Tibial artery (tissue), 4 donors: Measurements from ENCODE around the gene SDHD.
"Not testable (repeated sequence)": the region's sequence is repeated elsewhere in the genome, so short reads cannot be mapped to it uniquely, and the experiment has no call there.

Experiments used
- DNase-seq, 2 donors: peaks; one replicate each; pipeline ENCODE4 v3.0.0-alpha.2; 2019
- H3K27ac ChIP-seq, 2 donors: fragments of 200-600 bp; sonication (generic) in 1 of 2; 1 replicate in 1 of 2; 2 replicates in 1 of 2; pipeline ENCODE4 v1.5.1; 2018 to 2019; ENCODE audit warnings: mild to moderate bottlenecking in 1 of 2
- H3K27me3 ChIP-seq, 2 donors: fragments of 200-600 bp; sonication (generic) in 1 of 2; one replicate each; pipeline versions ENCODE4 v1.5.1 to v1.6.0; 2016 to 2019
- H3K36me3 ChIP-seq, 3 donors: fragments of 200-600 bp; sonication (generic) in 2 of 3; one replicate each; pipeline ENCODE4 v1.5.1; 2016 to 2019; ENCODE audit warnings: mild to moderate bottlenecking in 2 of 3
- H3K4me1 ChIP-seq, 4 donors: fragments of 200-600 bp; sonication (generic) in 2 of 4; 1 replicate in 3 of 4; 2 replicates in 1 of 4; pipeline ENCODE4 v1.5.1; 2016 to 2019
- H3K4me3 ChIP-seq, 2 donors: fragments of 200-600 bp; sonication (generic) in 1 of 2; 1 replicate in 1 of 2; 2 replicates in 1 of 2; pipeline ENCODE4 v1.5.1; 2018 to 2019; ENCODE audit warnings: mild to moderate bottlenecking in 2 of 2
- H3K9me3 ChIP-seq, 3 donors: fragments of 200-600 bp; sonication (generic) in 1 of 3; one replicate each; pipeline ENCODE4 v1.5.1; 2016 to 2019
- intact Hi-C: fragments of 100-400 bp; cut with DNase I; formaldehyde crosslinking; loops from one replicate; pipeline ENCODE4 v1.15.0; 2023; ENCODE audit warnings: low total_unique reads
- TF ChIP-seq, protein P1 (sequence below), 2 experiments: fragments of 200-600 bp in 1 of 2; fragments of 450-650 bp in 1 of 2; IDR thresholded peaks; one replicate each; pipeline ENCODE4 v1.5.1; 2017 to 2019; ENCODE audit warnings: antibody characterized with exemption in 2 of 2, mild to moderate bottlenecking in 1 of 2, moderate library complexity in 1 of 2

SDHD gene

GRCh38 chr11:112086422-112087191 lies at the start of gene SDHD, which contains the start of gene TIMM8B:
Gene SDHD (plus strand): TSS chr11:112086873. CDS start chr11:112086908, 35 bp downstream.
Gene TIMM8B (minus strand): TSS chr11:112086756. CDS start chr11:112086723, 33 bp downstream.
- H3K27ac ChIP-seq = peak within 1 kb of the TSS; percentile 76 to 83
- H3K4me3 ChIP-seq = peak within 1 kb of the TSS; percentile 75 to 82
- peaks cover 0 to 33% (median 24%) of the 10 kb centered on the region in 4 donors for H3K4me1 ChIP-seq
- TF ChIP-seq, protein P1, sequence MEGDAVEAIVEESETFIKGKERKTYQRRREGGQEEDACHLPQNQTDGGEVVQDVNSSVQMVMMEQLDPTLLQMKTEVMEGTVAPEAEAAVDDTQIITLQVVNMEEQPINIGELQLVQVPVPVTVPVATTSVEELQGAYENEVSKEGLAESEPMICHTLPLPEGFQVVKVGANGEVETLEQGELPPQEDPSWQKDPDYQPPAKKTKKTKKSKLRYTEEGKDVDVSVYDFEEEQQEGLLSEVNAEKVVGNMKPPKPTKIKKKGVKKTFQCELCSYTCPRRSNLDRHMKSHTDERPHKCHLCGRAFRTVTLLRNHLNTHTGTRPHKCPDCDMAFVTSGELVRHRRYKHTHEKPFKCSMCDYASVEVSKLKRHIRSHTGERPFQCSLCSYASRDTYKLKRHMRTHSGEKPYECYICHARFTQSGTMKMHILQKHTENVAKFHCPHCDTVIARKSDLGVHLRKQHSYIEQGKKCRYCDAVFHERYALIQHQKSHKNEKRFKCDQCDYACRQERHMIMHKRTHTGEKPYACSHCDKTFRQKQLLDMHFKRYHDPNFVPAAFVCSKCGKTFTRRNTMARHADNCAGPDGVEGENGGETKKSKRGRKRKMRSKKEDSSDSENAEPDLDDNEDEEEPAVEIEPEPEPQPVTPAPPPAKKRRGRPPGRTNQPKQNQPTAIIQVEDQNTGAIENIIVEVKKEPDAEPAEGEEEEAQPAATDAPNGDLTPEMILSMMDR (IDR thresholded peaks at IDR 0.05) = peak; percentile 27 to 32
- no peaks in the 10 kb centered on the region for H3K27me3 ChIP-seq
- H3K36me3 ChIP-seq = peaks cover 54 to 66% (median 64%) of the 10 kb centered on the region in 3 donors
- intact Hi-C loops = loop anchor here (5.0 kb wide), 1 partner anchor 204 kb away; no protein-coding TSS in a partner anchor
- DNase-seq = peak; percentile 94 to 98
- H3K9me3 ChIP-seq = no peaks in the 10 kb centered on the region

DNA sequence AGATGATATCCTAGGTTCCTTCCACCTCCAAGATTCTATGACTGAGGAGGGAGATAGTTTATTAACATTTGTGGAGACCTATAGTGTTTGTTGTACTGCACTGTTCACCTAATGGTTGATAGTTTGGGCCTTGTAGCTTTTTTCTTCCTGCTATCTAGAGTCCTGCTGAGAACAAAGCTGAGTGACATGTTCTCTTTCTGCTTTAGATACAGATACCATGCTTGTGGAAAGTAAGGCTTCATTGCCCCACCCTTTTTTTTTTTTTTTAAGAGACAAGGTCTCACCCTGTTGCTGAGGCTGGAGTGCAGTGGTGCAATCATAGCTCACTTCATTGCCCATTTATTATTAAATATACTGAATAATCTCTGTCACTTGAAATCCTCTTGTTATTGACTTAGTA lies 49.1 kb upstream of the SDHD start:
- H3K9me3 ChIP-seq = no peaks in the 10 kb centered on the region

GRCh38 chr11:112042161-112042960 lies 44.3 kb upstream of the SDHD start:
- TF ChIP-seq, protein P1 (IDR thresholded peaks at IDR 0.05) = no peak
- Histone ChIP-seq H3K27me3 (no peaks in the 10 kb centered on the region), H3K4me3 (no peak overlapping the region), H3K9me3 (no peaks in the 10 kb centered on the region), H3K27ac (no peak overlapping the region), H3K36me3 (peaks cover 55 to 75% (median 58%) of the 10 kb centered on the region in 3 donors), H3K4me1 (no peaks in the 10 kb centered on the region)
- intact Hi-C loops = no loop called here
- no peak for DNase-seq

More for the DNA sequence above, 49.1 kb upstream of the SDHD start:
- Histone ChIP-seq H3K27ac (no peak overlapping the region), H3K36me3 (peaks cover 54 to 68% (median 65%) of the 10 kb centered on the region in 3 donors), H3K27me3 (no peaks in the 10 kb centered on the region), H3K4me3 (no peak overlapping the region), H3K4me1 (no peaks in the 10 kb centered on the region)
- intact Hi-C loops = no loop called here
- TF ChIP-seq, protein P1 (IDR thresholded peaks at IDR 0.05) = no peak
- DNase-seq = no peak

GRCh38 chr11:112042961-112043304 lies 43.7 kb upstream of the SDHD start:
- DNase-seq = no peak
- intact Hi-C loops = no loop called here
- H3K36me3 ChIP-seq = peaks cover 50 to 75% (median 58%) of the 10 kb centered on the region in 3 donors
- H3K9me3 ChIP-seq = no peaks in the 10 kb centered on the region
- H3K4me1 ChIP-seq = no peaks in the 10 kb centered on the region
- no peak overlapping the region for H3K4me3 ChIP-seq
- H3K27ac ChIP-seq = no peak overlapping the region
- no peaks in the 10 kb centered on the region for H3K27me3 ChIP-seq
- TF ChIP-seq, protein P1 (IDR thresholded peaks at IDR 0.05) = no peak

DNA sequence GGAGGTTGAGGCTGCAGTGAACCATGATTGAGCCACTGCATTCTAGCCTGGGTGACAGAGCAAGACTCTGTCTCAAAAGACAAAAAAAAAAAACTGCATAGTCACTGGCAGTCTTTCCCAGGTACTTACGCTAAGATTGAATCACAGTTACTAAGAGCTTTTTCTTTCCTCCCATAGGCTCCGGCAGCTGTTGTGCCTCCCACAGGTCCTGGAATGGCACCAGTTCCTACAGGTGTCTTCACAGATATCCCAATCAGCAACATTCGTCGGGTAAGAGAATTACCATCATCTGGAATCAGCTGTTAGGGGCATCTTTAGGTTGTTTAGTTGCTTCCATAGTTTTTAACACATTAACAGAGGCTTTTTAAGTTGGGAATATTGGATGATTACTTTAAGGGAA lies 41.7 kb upstream of the SDHD start:
- Histone ChIP-seq H3K4me1 (peaks cover 0 to 9% (median 0%) of the 10 kb centered on the region in 4 donors), H3K36me3 (peaks cover 29 to 57% (median 46%) of the 10 kb centered on the region in 3 donors), H3K27ac (no peak overlapping the region), H3K9me3 (no peaks in the 10 kb centered on the region), H3K4me3 (no peak overlapping the region), H3K27me3 (no peaks in the 10 kb centered on the region)
- DNase-seq = no peak
- intact Hi-C loops = loop anchor here (5.0 kb wide), 1 partner anchor 1593 kb away; no protein-coding TSS in a partner anchor
- TF ChIP-seq, protein P1 (IDR thresholded peaks at IDR 0.05) = no peak

DNA sequence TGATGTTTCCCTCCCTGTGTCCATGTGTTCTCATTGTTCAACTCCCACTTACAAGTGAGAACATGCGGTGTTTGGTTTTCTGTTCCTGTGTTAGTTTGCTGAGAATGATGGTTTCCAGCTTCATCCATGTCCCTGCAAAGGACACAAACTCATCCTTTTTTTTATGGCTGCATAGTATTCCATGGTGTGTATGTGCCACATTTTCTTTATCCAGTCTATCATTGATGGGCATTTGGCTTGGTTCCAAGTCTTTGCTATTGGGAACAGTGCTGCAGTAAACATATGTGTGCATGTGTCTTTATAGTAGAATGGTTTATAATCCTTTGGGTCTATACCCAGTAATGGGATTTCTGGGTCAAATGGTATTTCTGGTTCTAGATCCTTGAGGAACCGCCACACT lies 40.0 kb upstream of the SDHD start:
- peaks cover 26 to 59% (median 48%) of the 10 kb centered on the region in 3 donors for H3K36me3 ChIP-seq

GRCh38 chr11:112048256-112048655 lies 38.4 kb upstream of the SDHD start:
- Histone ChIP-seq H3K36me3 (peaks cover 39 to 72% (median 64%) of the 10 kb centered on the region in 3 donors), H3K27ac (peak overlapping the region in 1 of 2 donors; percentile 42)
- not testable (repeated sequence) for H3K9me3 ChIP-seq, DNase-seq, H3K4me1 ChIP-seq, H3K27me3 ChIP-seq, H3K4me3 ChIP-seq
- intact Hi-C loops = loop anchor here (5.0 kb wide), 1 partner anchor 1596 kb away; no protein-coding TSS in a partner anchor

More for the DNA sequence above, 40.0 kb upstream of the SDHD start:
- H3K9me3 ChIP-seq, H3K27ac ChIP-seq, H3K27me3 ChIP-seq, DNase-seq, H3K4me3 ChIP-seq, H3K4me1 ChIP-seq: not testable (repeated sequence)
- intact Hi-C loops = loop anchor here (5.0 kb wide), 1 partner anchor 1594 kb away; no protein-coding TSS in a partner anchor
